Esophagus (tissue), 2 donors: ENCODE measurements around the gene WFS1. TPM values are rescaled to one million over a fixed set of nuclear protein-coding genes. Genes with fewer than 3 reads are reported as not detected.

Experiments
- H3K27ac ChIP-seq, 2 donors: one replicate each; pipeline ENCODE4 v1.5.1; 2013; ENCODE audit warnings: low read depth in 2 of 2, mild to moderate bottlenecking in 2 of 2, inconsistent platforms in 1 of 2, low read length in 1 of 2, moderate library complexity in 1 of 2
- H3K27me3 ChIP-seq, 2 donors: one replicate each; pipeline ENCODE4 v1.6.1; 2013; ENCODE audit warnings: low read length in 2 of 2, control low read depth in 1 of 2, mild to moderate bottlenecking in 1 of 2; ENCODE audit not compliant: insufficient read depth in 2 of 2, control insufficient read depth in 1 of 2
- H3K36me3 ChIP-seq, 2 donors: one replicate each; pipeline ENCODE4 v1.6.1; 2013; ENCODE audit warnings: low read length in 1 of 2; ENCODE audit not compliant: control insufficient read depth in 2 of 2, insufficient read depth in 2 of 2
- H3K4me1 ChIP-seq, 2 donors: one replicate each; pipeline ENCODE4 v1.6.1; 2013; ENCODE audit warnings: low read length in 1 of 2; ENCODE audit not compliant: control insufficient read depth in 2 of 2, insufficient read depth in 2 of 2
- H3K4me3 ChIP-seq, 2 donors: one replicate each; pipeline ENCODE4 v1.5.1; 2013; ENCODE audit warnings: low read length in 2 of 2, mild to moderate bottlenecking in 2 of 2, low read depth in 1 of 2, moderate library complexity in 1 of 2
- H3K9me3 ChIP-seq, 2 donors: one replicate each; pipeline ENCODE4 v1.6.1; 2013; ENCODE audit warnings: mild to moderate bottlenecking in 2 of 2, low read depth in 1 of 2, low read length in 1 of 2, moderate library complexity in 1 of 2; ENCODE audit not compliant: control insufficient read depth in 2 of 2, insufficient read depth in 1 of 2
- WGBS, 2 donors: extraction: QIAGEN DNeasy Blood & Tissue Kit; methylation state at CpG; one replicate each; pipeline ENCODE4 v1.1.7; 2013; 5-methylcytosine and 5-hydroxymethylcytosine counted together
- polyA plus RNA-seq, 2 donors: library from polyadenylated mRNA; stranded (reverse); fragments of 200-250 nt; gene quantifications; one replicate each; pipeline ENCODE4 v1.2.3, GENCODE V29; 2013
- donor health status: healthy with polysubstance abuse.
- donor health status: Bipolar disorder and iron deficiency.

WFS1 gene
- polyA plus RNA-seq, 2 donors = 4.6 to 8.2 TPM

- no peaks in the 10 kb centered on the region for H3K36me3 ChIP-seq
- no peak overlapping the region for H3K27ac ChIP-seq
- 32 to 42% methylated on average over 18 of the region's 18 CpGs for WGBS, 2 donors
- no peaks in the 10 kb centered on the region for H3K4me1 ChIP-seq
- no peaks in the 10 kb centered on the region for H3K27me3 ChIP-seq
- no peak overlapping the region for H3K4me3 ChIP-seq
- no peaks in the 10 kb centered on the region for H3K9me3 ChIP-seq
These were observed 12.2 kb upstream of the WFS1 start for GRCh38 chr4:6257247-6258025.

- WGBS, 2 donors = 80 to 89% methylated on average over 5 of the region's 5 CpGs
- H3K9me3 ChIP-seq = no peaks in the 10 kb centered on the region
- H3K4me3 ChIP-seq = no peak overlapping the region
- H3K27ac ChIP-seq = no peak overlapping the region
- no peaks in the 10 kb centered on the region for H3K36me3 ChIP-seq
- no peaks in the 10 kb centered on the region for H3K4me1 ChIP-seq
- no peaks in the 10 kb centered on the region for H3K27me3 ChIP-seq
These were observed 11.7 kb upstream of the WFS1 start for GRCh38 chr4:6258026-6258360.

- Histone ChIP-seq H3K4me3 (no peak overlapping the region), H3K36me3 (no peaks in the 10 kb centered on the region), H3K27me3 (no peaks in the 10 kb centered on the region), H3K4me1 (no peaks in the 10 kb centered on the region), H3K9me3 (no peaks in the 10 kb centered on the region), H3K27ac (no peak overlapping the region)
- 75 to 82% methylated on average over 4 of the region's 4 CpGs for WGBS, 2 donors
These were observed 10.9 kb upstream of the WFS1 start for GRCh38 chr4:6258741-6259140.

GRCh38 chr4:6259886-6260285 lies 9.8 kb upstream of the WFS1 start:
- Histone ChIP-seq H3K9me3 (no peaks in the 10 kb centered on the region), H3K27ac (no peak overlapping the region), H3K27me3 (no peaks in the 10 kb centered on the region), H3K36me3 (no peaks in the 10 kb centered on the region), H3K4me1 (no peaks in the 10 kb centered on the region), H3K4me3 (no peak overlapping the region)
- 74 to 78% methylated on average over 8 of the region's 8 CpGs for WGBS, 2 donors

GRCh38 chr4:6262176-6262575 lies 7.5 kb upstream of the WFS1 start:
- H3K27me3 ChIP-seq = no peaks in the 10 kb centered on the region
- no peak overlapping the region for H3K4me3 ChIP-seq
- WGBS, 2 donors = 89 to 91% methylated on average over 12 of the region's 12 CpGs
- H3K36me3 ChIP-seq = no peaks in the 10 kb centered on the region
- no peak overlapping the region for H3K27ac ChIP-seq
- H3K4me1 ChIP-seq = no peaks in the 10 kb centered on the region
- no peaks in the 10 kb centered on the region for H3K9me3 ChIP-seq

GRCh38 chr4:6262847-6263487 lies 6.7 kb upstream of the WFS1 start:
- Histone ChIP-seq H3K27ac (no peak overlapping the region), H3K4me3 (no peak overlapping the region), H3K36me3 (no peaks in the 10 kb centered on the region), H3K9me3 (no peaks in the 10 kb centered on the region), H3K4me1 (no peaks in the 10 kb centered on the region), H3K27me3 (no peaks in the 10 kb centered on the region)
- WGBS, 2 donors = 76 to 79% methylated on average over 10 of the region's 10 CpGs

- no peak overlapping the region for H3K27ac ChIP-seq
- H3K27me3 ChIP-seq = no peaks in the 10 kb centered on the region
- WGBS, 2 donors = 73 to 75% methylated on average over 15 of the region's 15 CpGs
- no peaks in the 10 kb centered on the region for H3K4me1 ChIP-seq
- no peaks in the 10 kb centered on the region for H3K36me3 ChIP-seq
- H3K4me3 ChIP-seq = no peak overlapping the region
- H3K9me3 ChIP-seq = no peaks in the 10 kb centered on the region
These were observed 6.0 kb upstream of the WFS1 start for GRCh38 chr4:6263526-6264224.

GRCh38 chr4:6264225-6264540 lies 5.5 kb upstream of the WFS1 start:
- Histone ChIP-seq H3K4me3 (no peak overlapping the region), H3K27ac (no peak overlapping the region), H3K4me1 (no peaks in the 10 kb centered on the region), H3K36me3 (no peaks in the 10 kb centered on the region), H3K27me3 (no peaks in the 10 kb centered on the region), H3K9me3 (no peaks in the 10 kb centered on the region)
- WGBS, 2 donors = 58 to 73% methylated on average over 3 of the region's 3 CpGs

- Histone ChIP-seq H3K27me3 (no peaks in the 10 kb centered on the region), H3K36me3 (no peaks in the 10 kb centered on the region), H3K4me3 (no peak overlapping the region), H3K27ac (no peak overlapping the region), H3K4me1 (peaks cover 0 to 2% of the 10 kb centered on the region in 2 donors), H3K9me3 (no peaks in the 10 kb centered on the region)
- 89 to 91% methylated on average over 3 of the region's 3 CpGs for WGBS, 2 donors
These were observed 4.1 kb upstream of the WFS1 start for GRCh38 chr4:6265546-6265945.
